Measurements from ENCODE around the gene ARHGEF37.

- TF ChIP-seq CTCF (conservative IDR thresholded peaks at IDR 0.05 in 1 of 2, IDR thresholded peaks at IDR 0.05 in 1 of 2; ENCODE audit: extremely low read depth in 1 of 2, insufficient read depth in 1 of 2, low read depth in 1 of 2, low read length in 2 of 2) (no peak), EZH2 (IDR thresholded peaks at IDR 0.05; ENCODE audit: borderline replicate concordance, low read length) (no peak)
Observed at GRCh38 chr5:149561848-149562247, 19.4 kb upstream of the ARHGEF37 start.

Measured in mammary epithelial cell (primary cell).